GM12865 (cell line): Measurements from ENCODE around the gene ASCL2.

Experiments
- DNase-seq: peaks from one replicate; pipeline ENCODE4 v3.0.0; 2010; ENCODE audit warnings: low read depth
- H3K4me3 ChIP-seq: 2 replicates; pipeline ENCODE4 v1.5.1; 2011; ENCODE audit warnings: mild to moderate bottlenecking, low read depth, low read length, control low read depth
- TF ChIP-seq, protein P1 (sequence below): IDR thresholded peaks from 2 replicates; pipeline ENCODE4 v1.5.1; 2011; ENCODE audit warnings: low read length, control low read depth, low read depth, inconsistent platforms; ENCODE audit not compliant: insufficient read depth; ENCODE audit errors: missing control alignments

ASCL2 gene

DNA sequence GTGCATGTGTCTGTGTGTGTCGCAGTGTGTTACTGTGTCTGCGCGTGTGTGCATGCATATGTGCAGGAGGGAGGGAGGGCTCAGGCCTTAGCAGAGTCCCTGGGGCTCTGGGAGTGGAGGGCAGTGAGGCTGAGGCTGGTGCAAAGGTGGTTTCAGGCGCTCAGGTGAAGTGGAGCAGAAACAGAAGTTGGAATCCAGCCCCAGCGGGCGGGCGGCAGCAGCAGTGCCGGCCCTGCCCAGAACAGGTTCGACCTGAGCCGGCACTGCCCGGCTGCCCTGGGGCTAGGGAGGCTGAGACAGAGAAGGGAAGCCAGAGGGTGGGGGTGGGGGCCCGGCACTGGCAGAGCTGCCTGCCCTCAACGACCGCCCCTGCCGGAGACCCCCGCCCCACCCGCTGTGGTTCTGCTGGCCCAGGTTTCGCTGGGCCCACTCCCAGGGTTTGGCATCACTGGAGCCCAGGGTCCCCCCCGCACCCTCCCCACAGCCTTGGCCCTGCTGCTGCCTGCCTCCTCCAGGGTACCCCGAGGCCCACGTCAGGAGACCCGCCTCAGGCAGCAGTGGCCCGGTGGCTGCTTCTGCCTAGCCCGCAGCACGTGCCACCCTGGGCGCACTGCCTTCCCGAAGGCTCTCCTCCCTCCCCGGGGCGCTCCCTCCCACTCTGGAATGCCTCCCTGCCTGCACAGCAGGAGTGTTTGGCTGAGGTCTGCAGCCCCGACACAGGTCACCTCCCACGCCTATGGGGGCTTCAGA lies 13.3 kb downstream of the ASCL2 start:
- H3K4me3 ChIP-seq = no peak overlapping the region
- TF ChIP-seq, protein P1, sequence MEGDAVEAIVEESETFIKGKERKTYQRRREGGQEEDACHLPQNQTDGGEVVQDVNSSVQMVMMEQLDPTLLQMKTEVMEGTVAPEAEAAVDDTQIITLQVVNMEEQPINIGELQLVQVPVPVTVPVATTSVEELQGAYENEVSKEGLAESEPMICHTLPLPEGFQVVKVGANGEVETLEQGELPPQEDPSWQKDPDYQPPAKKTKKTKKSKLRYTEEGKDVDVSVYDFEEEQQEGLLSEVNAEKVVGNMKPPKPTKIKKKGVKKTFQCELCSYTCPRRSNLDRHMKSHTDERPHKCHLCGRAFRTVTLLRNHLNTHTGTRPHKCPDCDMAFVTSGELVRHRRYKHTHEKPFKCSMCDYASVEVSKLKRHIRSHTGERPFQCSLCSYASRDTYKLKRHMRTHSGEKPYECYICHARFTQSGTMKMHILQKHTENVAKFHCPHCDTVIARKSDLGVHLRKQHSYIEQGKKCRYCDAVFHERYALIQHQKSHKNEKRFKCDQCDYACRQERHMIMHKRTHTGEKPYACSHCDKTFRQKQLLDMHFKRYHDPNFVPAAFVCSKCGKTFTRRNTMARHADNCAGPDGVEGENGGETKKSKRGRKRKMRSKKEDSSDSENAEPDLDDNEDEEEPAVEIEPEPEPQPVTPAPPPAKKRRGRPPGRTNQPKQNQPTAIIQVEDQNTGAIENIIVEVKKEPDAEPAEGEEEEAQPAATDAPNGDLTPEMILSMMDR = no peak
- DNase-seq = no peak

DNA sequence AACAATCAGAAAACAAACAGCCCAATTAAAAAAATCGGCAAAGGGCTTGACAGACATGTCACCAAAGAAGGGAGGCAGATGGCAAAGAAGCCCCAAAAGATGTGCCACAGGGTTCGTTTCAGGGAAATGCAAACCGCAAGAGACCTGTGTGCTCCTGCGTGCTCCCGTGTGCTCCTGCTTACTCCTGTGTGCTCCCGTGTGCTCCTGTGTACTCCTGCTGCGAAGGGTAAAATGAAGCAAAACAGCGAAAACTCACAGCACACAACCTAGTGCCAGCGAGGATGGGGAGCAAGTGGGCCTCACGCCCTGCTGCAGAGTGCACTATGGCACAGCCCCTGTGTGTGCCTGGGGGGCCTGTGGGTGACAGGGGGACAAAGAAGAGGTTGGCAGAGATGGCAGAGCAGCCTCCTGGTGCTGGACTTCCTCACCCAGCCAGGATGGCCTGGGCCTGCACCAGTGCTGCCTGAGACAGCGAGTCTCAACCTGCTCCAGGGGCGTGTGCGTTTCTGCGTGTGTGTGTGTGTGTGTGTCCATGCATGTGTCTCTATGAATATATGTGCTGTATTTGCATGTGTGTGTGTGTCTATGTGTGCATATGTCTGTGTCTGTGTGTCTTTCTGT lies 14.0 kb downstream of the ASCL2 start:
- no peak overlapping the region for H3K4me3 ChIP-seq
- no peak for DNase-seq
- TF ChIP-seq, protein P1 = no peak

DNA sequence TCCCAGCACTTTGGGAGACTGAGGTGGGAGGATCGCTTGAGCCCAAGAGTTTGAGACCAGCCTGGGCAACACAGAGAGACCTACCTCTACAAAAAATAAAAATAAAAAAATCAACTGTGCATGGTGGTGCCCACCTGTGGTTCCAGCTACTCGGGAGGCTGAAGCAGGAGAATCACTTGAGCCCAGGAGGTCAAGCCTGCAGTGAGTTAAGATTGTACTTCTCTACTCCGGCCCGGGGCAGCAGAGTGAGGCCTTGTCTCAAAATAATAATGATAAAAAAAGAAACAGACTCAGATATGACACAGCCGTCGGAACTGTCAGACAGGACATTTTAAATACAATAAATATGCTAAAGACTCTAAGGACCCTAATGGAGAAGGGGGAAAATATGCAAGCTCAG lies 18.4 kb downstream of the ASCL2 start:
- no peak overlapping the region for H3K4me3 ChIP-seq
- no peak for DNase-seq
- TF ChIP-seq, protein P1 = no peak

DNA sequence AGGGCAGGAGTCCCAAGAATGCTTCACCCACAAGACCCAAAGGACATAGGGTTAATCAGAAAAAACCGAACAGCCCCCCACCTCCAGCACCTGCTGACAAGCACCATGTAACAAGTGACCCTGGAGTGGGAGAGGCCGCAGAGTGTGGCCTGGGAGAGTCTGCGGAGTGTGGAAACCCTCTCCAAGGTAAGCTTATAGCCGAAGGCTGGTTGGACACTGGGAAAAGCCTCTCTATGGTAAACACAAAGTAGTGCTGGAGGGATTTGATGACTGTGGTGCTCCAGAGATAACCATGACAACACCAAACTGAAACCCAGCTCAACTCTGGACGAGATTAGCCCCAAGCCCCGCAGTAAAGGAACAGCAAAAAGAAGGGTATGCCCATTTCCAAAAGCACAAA lies 19.2 kb downstream of the ASCL2 start:
- H3K4me3 ChIP-seq = no peak overlapping the region
- no peak for DNase-seq
- TF ChIP-seq, protein P1 = no peak

DNA sequence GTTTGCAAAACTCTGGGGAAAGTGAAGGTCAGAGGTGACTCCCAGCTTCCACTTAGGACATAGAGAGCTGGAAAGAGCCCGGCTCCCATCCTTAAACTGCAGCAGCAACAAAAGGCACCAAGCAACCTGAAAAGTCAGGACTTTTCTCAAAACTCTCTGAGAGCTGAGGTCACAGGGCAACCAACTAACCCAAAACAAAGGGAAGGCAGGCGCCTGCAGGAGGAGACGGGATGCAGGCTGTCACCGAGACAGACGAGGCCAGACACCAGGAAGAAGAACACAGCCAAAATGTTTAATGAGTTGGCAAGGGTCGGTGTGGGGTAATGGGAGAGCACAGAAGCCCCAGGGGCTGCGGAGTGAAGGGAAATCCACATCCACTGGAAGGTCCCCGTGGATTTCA lies 19.9 kb downstream of the ASCL2 start:
- TF ChIP-seq, protein P1 = no peak
- DNase-seq = no peak
- H3K4me3 ChIP-seq = no peak overlapping the region

DNA sequence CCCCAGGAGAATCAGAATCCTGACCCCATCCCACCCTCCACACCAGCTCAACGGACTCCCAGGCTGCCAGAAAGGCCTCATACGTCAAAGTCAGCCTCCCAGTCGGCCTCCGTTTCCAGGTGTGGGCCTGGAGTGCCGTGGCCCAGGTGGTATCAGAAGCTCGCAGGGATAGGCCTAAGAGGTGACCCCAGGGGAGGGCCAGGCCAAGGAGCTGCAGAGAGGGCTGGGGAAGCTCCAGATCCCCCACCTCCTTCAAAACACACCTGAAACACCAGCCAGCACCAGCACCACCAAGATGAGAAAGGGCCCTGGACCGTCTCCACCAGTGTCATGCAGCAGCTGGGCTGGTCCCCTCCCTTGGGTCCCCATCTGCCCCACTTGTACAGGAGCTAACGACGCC lies 20.3 kb downstream of the ASCL2 start:
- no peak for DNase-seq
- H3K4me3 ChIP-seq = no peak overlapping the region
- TF ChIP-seq, protein P1 = no peak
